T-cell (primary cell): Measurements from ENCODE around the gene NSD1. TPM values are rescaled to one million over a fixed set of nuclear protein-coding genes. Genes with fewer than 3 reads are reported as not detected.
"Not testable (repeated sequence)": the region's sequence is repeated elsewhere in the genome, so short reads cannot be mapped to it uniquely, and the experiment has no call there.

Experiments used
- ATAC-seq, 4 experiments: fragments of 200-7000 bp in 3 of 4; fragments of 150-1000 bp in 1 of 4; cut with Tn5 transposase; replicated peaks in 1 of 4; 1 replicate in 3 of 4; 2 replicates in 1 of 4; pipeline ENCODE4 v1.10.0; 2021; ENCODE audit warnings: moderate library complexity in 3 of 4, mild to moderate bottlenecking in 2 of 4, moderate number of reproducible peaks in 1 of 4
- CTCF ChIA-PET, 2 donors: fragments of 300-600 bp; sonication (Branson Sonifier 250); formaldehyde crosslinking; loops; one replicate each; lab custom pipeline; 2022; ENCODE audit warnings: antibody characterized with exemption in 2 of 2; lab: Charles Lee
- POLR2A ChIA-PET, 2 donors: fragments of 300-600 bp; sonication (Branson Sonifier 250); formaldehyde crosslinking; loops; one replicate each; lab custom pipeline; 2022; ENCODE audit warnings: antibody characterized with exemption in 2 of 2; lab: Charles Lee
- DNase-seq, 35 experiments: peaks; one replicate each; pipeline versions ENCODE4 v3.0.0 to v3.0.0-alpha.2; 2013 to 2023
- H3K27ac ChIP-seq: one replicate; pipeline ENCODE4 v1.5.1; 2013; ENCODE audit warnings: low read length
- H3K27me3 ChIP-seq, 2 experiments: replicated peaks in 1 of 2; 1 replicate in 1 of 2; 2 replicates in 1 of 2; pipeline versions ENCODE4 v1.6.1 to v1.7.0; 2013; ENCODE audit warnings: low read length in 1 of 2, mixed read lengths in 1 of 2; ENCODE audit not compliant: control insufficient read depth in 2 of 2, insufficient read depth in 2 of 2; ENCODE audit errors: extremely low read depth in 1 of 2
- H3K36me3 ChIP-seq, 2 donors: 1 replicate in 1 of 2; 2 replicates in 1 of 2; pipeline versions ENCODE4 v1.6.1 to v1.7.0; 2013; ENCODE audit warnings: low read length in 1 of 2; ENCODE audit not compliant: control insufficient read depth in 2 of 2, insufficient read depth in 1 of 2; ENCODE audit errors: extremely low read depth in 1 of 2
- H3K4me1 ChIP-seq, 2 experiments: 1 replicate in 1 of 2; 2 replicates in 1 of 2; pipeline versions ENCODE4 v1.6.1 to v1.7.0; 2013; ENCODE audit warnings: low read length in 2 of 2, mixed read lengths in 1 of 2; ENCODE audit not compliant: insufficient read depth in 2 of 2, control insufficient read depth in 1 of 2; ENCODE audit errors: extremely low read depth in 1 of 2
- H3K4me3 ChIP-seq, 2 donors: 1 replicate in 1 of 2; 2 replicates in 1 of 2; pipeline versions ENCODE4 v1.5.1 to v1.7.0; 2013; ENCODE audit warnings: mild to moderate bottlenecking in 2 of 2, low read length in 1 of 2, moderate library complexity in 1 of 2; ENCODE audit not compliant: control insufficient read depth in 1 of 2; ENCODE audit errors: extremely low read depth in 1 of 2
- H3K9me3 ChIP-seq: 2 replicates; pipeline ENCODE4 v1.7.0; 2013
- H3K27ac Mint-ChIP-seq, 2 donors: one replicate each; pipeline ENCODE4 v1.8.0; 2020 to 2021; ENCODE audit warnings: mild to moderate bottlenecking in 2 of 2, mixed read lengths in 2 of 2
- H3K27me3 Mint-ChIP-seq, 2 donors: one replicate each; pipeline ENCODE4 v1.8.0; 2021 to 2022; ENCODE audit warnings: mixed read lengths in 2 of 2
- H3K36me3 Mint-ChIP-seq: one replicate; pipeline ENCODE4 v1.8.0; 2021; ENCODE audit warnings: mixed read lengths
- H3K4me1 Mint-ChIP-seq, 3 donors: one replicate each; pipeline ENCODE4 v1.8.0; 2020 to 2022; ENCODE audit warnings: mixed read lengths in 3 of 3, mild to moderate bottlenecking in 1 of 3
- H3K4me3 Mint-ChIP-seq, 3 donors: one replicate each; pipeline ENCODE4 v1.8.0; 2020 to 2022; ENCODE audit warnings: mild to moderate bottlenecking in 3 of 3, mixed read lengths in 3 of 3, moderate library complexity in 3 of 3
- H3K9me3 Mint-ChIP-seq, 3 donors: one replicate each; pipeline ENCODE4 v1.8.0; 2020 to 2022; ENCODE audit warnings: mixed read lengths in 3 of 3
- WGBS: methylation state at CpG from one replicate; pipeline ENCODE4 v1.1.5; 2013; ENCODE audit warnings: missing lambda C conversion rate; ENCODE audit not compliant: insufficient coverage; 5-methylcytosine and 5-hydroxymethylcytosine counted together
- total RNA-seq, 35 experiments: library from RNA in 6 of 35; stranded (reverse) in 6 of 35; fragments of 120-200 nt in 1 of 35; gene quantifications; one replicate each; pipeline versions ENCODE4 v1.2.1 to v1.2.4 and lab custom pipeline; 2013 to 2026

NSD1 gene
- total RNA-seq, 5 donors from 2014 or later (not counting 1 experiment from before 2014, with no cell fraction given): 89.5 to 113 (median 103) TPM

GRCh38 chr5:177141496-177141895 lies 7.9 kb downstream of the NSD1 start:
- ChIA-PET POLR2A (no interaction called here), CTCF (no interaction called here)
- H3K36me3 Mint-ChIP-seq: peaks cover 38% of the 10 kb centered on the region
- peaks cover 41 to 58% (median 56%) of the 10 kb centered on the region in 3 donors for H3K4me1 Mint-ChIP-seq
- Histone ChIP-seq H3K4me3 (no peak overlapping the region), H3K27me3 (no peaks in the 10 kb centered on the region), H3K9me3 (no peaks in the 10 kb centered on the region), H3K4me1 (peaks cover 10 to 30% of the 10 kb centered on the region in 2 experiments), H3K36me3 (peaks cover 7 to 61% of the 10 kb centered on the region in 2 donors), H3K27ac (no peak overlapping the region)
- no peak for ATAC-seq
- no peaks in the 10 kb centered on the region for H3K9me3 Mint-ChIP-seq
- H3K27ac Mint-ChIP-seq: peak overlapping the region; percentile 0 to 3
- peak overlapping the region in 1 of 3 donors; percentile 38 for H3K4me3 Mint-ChIP-seq
- no peak for DNase-seq
- whole genome bisulfite sequencing: 89% methylated on average over 3 of the region's 3 CpGs
- no peaks in the 10 kb centered on the region for H3K27me3 Mint-ChIP-seq

GRCh38 chr5:177142098-177142611 lies 8.6 kb downstream of the NSD1 start:
- H3K36me3 Mint-ChIP-seq: peaks cover 37% of the 10 kb centered on the region
- ATAC-seq (no peak), DNase-seq (no peak)
- Histone ChIP-seq H3K27ac (no peak overlapping the region), H3K4me3 (no peak overlapping the region), H3K4me1 (peaks cover 6 to 26% of the 10 kb centered on the region in 2 experiments), H3K36me3 (peaks cover 7 to 58% of the 10 kb centered on the region in 2 donors), H3K27me3 (no peaks in the 10 kb centered on the region), H3K9me3 (no peaks in the 10 kb centered on the region)
- H3K4me3 Mint-ChIP-seq: peak overlapping the region in 1 of 3 donors; percentile 4
- peaks cover 34 to 52% (median 49%) of the 10 kb centered on the region in 3 donors for H3K4me1 Mint-ChIP-seq
- no peaks in the 10 kb centered on the region for H3K27me3 Mint-ChIP-seq
- 100% methylated on average over 1 of the region's 2 CpGs for WGBS
- CTCF ChIA-PET: no interaction called here
- no peaks in the 10 kb centered on the region for H3K9me3 Mint-ChIP-seq
- POLR2A ChIA-PET: no interaction called here
- H3K27ac Mint-ChIP-seq: no peak overlapping the region

- DNase-seq (no peak), ATAC-seq (no peak)
- H3K4me3 Mint-ChIP-seq: peak overlapping the region in 1 of 3 donors; percentile 4
- H3K4me3 ChIP-seq: no peak overlapping the region
- H3K9me3 Mint-ChIP-seq: no peaks in the 10 kb centered on the region
- peaks cover 12 to 55% of the 10 kb centered on the region in 2 donors for H3K36me3 ChIP-seq
- WGBS: no CpG with 5 or more reads among the region's 1 CpG
- ChIA-PET CTCF (interaction anchor here in 1 of 2 donors (0.6 kb wide), 1 partner anchor 422 kb away, joined by 6 read pairs; no protein-coding TSS in a partner anchor), POLR2A (no interaction called here)
- H3K27ac ChIP-seq: no peak overlapping the region
- peaks cover 34 to 50% (median 45%) of the 10 kb centered on the region in 3 donors for H3K4me1 Mint-ChIP-seq
- peak overlapping the region in 1 of 2 donors; percentile 16 for H3K27ac Mint-ChIP-seq
- no peaks in the 10 kb centered on the region for H3K27me3 Mint-ChIP-seq
- H3K27me3 ChIP-seq: no peaks in the 10 kb centered on the region
- H3K9me3 ChIP-seq: no peaks in the 10 kb centered on the region
- peaks cover 40% of the 10 kb centered on the region for H3K36me3 Mint-ChIP-seq
- peaks cover 4 to 24% of the 10 kb centered on the region in 2 experiments for H3K4me1 ChIP-seq
Observed at GRCh38 chr5:177142778-177143177, 9.2 kb downstream of the NSD1 start.

GRCh38 chr5:177146891-177147638 lies 13.5 kb downstream of the NSD1 start:
- Histone ChIP-seq H3K9me3 (no peaks in the 10 kb centered on the region), H3K4me1 (no peaks in the 10 kb centered on the region), H3K36me3 (peaks cover 17 to 45% of the 10 kb centered on the region in 2 donors), H3K4me3 (no peak overlapping the region), H3K27ac (no peak overlapping the region), H3K27me3 (no peaks in the 10 kb centered on the region)
- DNase-seq (no peak), ATAC-seq (no peak)
- no peak overlapping the region for H3K27ac Mint-ChIP-seq
- peaks cover 10 to 27% (median 18%) of the 10 kb centered on the region in 3 donors for H3K4me1 Mint-ChIP-seq
- H3K36me3 Mint-ChIP-seq: peaks cover 20% of the 10 kb centered on the region
- no peak overlapping the region for H3K4me3 Mint-ChIP-seq
- H3K27me3 Mint-ChIP-seq: no peaks in the 10 kb centered on the region
- ChIA-PET POLR2A (no interaction called here), CTCF (interaction anchor here (0.5 to 0.7 kb wide), 3 partner anchors 32 to 222 kb away, joined by 3 to 4 read pairs (median 4); no protein-coding TSS in a partner anchor)
- no peaks in the 10 kb centered on the region for H3K9me3 Mint-ChIP-seq
- 93% methylated on average over 13 of the region's 17 CpGs for WGBS

GRCh38 chr5:177150061-177150460 lies 16.5 kb downstream of the NSD1 start:
- H3K27me3 Mint-ChIP-seq, H3K27ac ChIP-seq, H3K36me3 Mint-ChIP-seq, H3K9me3 Mint-ChIP-seq, H3K4me1 ChIP-seq, H3K4me3 ChIP-seq, POLR2A ChIA-PET, ATAC-seq, H3K4me3 Mint-ChIP-seq, CTCF ChIA-PET, H3K27ac Mint-ChIP-seq, H3K9me3 ChIP-seq, H3K27me3 ChIP-seq, DNase-seq: not testable (repeated sequence)
- peaks cover 6 to 13% (median 11%) of the 10 kb centered on the region in 3 donors for H3K4me1 Mint-ChIP-seq
- peaks cover 13 to 34% of the 10 kb centered on the region in 2 donors for H3K36me3 ChIP-seq
- WGBS: 96% methylated on average over 5 of the region's 17 CpGs

- ChIA-PET CTCF (interaction anchor here in 1 of 2 donors (0.6 to 1.6 kb wide), 4 partner anchors 18 to 43 kb away, joined by 3 to 5 read pairs (median 3); no protein-coding TSS in a partner anchor), POLR2A (interaction anchor here in 1 of 2 donors (0.6 kb wide), 1 partner anchor 27 kb away, joined by 3 read pairs; no protein-coding TSS in a partner anchor)
- Histone ChIP-seq H3K4me1 (peaks cover 0 to 3% of the 10 kb centered on the region in 2 experiments), H3K36me3 (peaks cover 6 to 10% of the 10 kb centered on the region in 2 donors), H3K27ac (no peak overlapping the region), H3K4me3 (no peak overlapping the region), H3K27me3 (no peaks in the 10 kb centered on the region), H3K9me3 (no peaks in the 10 kb centered on the region)
- 100% methylated on average over 3 of the region's 6 CpGs for WGBS
- no peak for DNase-seq
- Mint-ChIP-seq H3K36me3 (peaks cover 5% of the 10 kb centered on the region), H3K9me3 (no peaks in the 10 kb centered on the region), H3K4me3 (no peak overlapping the region), H3K27me3 (no peaks in the 10 kb centered on the region), H3K4me1 (peaks cover 14 to 16% (median 15%) of the 10 kb centered on the region in 3 donors), H3K27ac (no peak overlapping the region)
- no peak for ATAC-seq
Observed at GRCh38 chr5:177154003-177154643, 20.6 kb downstream of the NSD1 start.
